HCT116 (cell line): ENCODE data around the gene FADD. TPM values are rescaled to one million over a fixed set of nuclear protein-coding genes. Genes with fewer than 3 reads are reported as not detected.

Experiments
- ATAC-seq: fragments of 200-7000 bp; cut with Tn5 transposase; 2 replicates; pipeline ENCODE4 v1.9.1; 2020; ENCODE audit warnings: mild to moderate bottlenecking, moderate library complexity
- BruUV-seq: library from RNA; stranded (reverse); fragments of 400-500 nt; replicated peaks from 2 replicates; lab custom pipeline; 2021; lab: Mats Ljungman, UMichigan
- CTCF ChIA-PET: fragments of 300-600 bp; sonication (Branson Sonifier 250); formaldehyde crosslinking; loops from one replicate; lab custom pipeline; 2021; ENCODE audit warnings: antibody characterized with exemption; lab: Charles Lee
- POLR2A ChIA-PET: fragments of 300-600, 350-600 bp; sonication (Branson Sonifier 250); formaldehyde crosslinking; loops from one replicate; lab custom pipeline; 2021; ENCODE audit warnings: antibody characterized with exemption; lab: Charles Lee
- RAD21 ChIA-PET, 2 experiments: fragments of 300-600 bp; sonication (Branson Sonifier 250); formaldehyde crosslinking; loops; one replicate each; lab custom pipeline; 2023; ENCODE audit warnings: low total read pairs in 2 of 2; ENCODE audit not compliant: uncharacterized antibody in 2 of 2, unreplicated experiment in 2 of 2, low non-redundant PET in 1 of 2; lab: Charles Lee
- DNase-seq: peaks from one replicate; pipeline ENCODE4 v3.0.0-alpha.2; 2010; ENCODE audit warnings: low read depth, low spot score
- H2AFZ ChIP-seq: fragments of 200-600 bp; shearing (Covaris generic), sonication (generic); 2 replicates; pipeline ENCODE4 v1.6.1; 2017; ENCODE audit warnings: low read depth, mixed run types, mixed read lengths, antibody characterized with exemption, low read length; ENCODE audit not compliant: poor library complexity, severe bottlenecking
- H3K27ac ChIP-seq: 2 replicates; pipeline ENCODE4 v1.5.1; 2012; ENCODE audit warnings: low read depth, low read length
- H3K27me3 ChIP-seq: fragments of 200-600 bp; sonication (generic); 2 replicates; pipeline ENCODE4 v1.6.1; 2016; ENCODE audit warnings: mixed run types, low read length, mixed read lengths; ENCODE audit not compliant: insufficient read depth
- H3K36me3 ChIP-seq, 2 experiments: fragments of 200-500 bp in 1 of 2; fragments of 200-600 bp in 1 of 2; sonication (Bioruptor generic) in 1 of 2; sonication (generic) in 1 of 2; 2 replicates each; pipeline versions ENCODE4 v1.5.1 to v1.6.1; 2014 to 2016; ENCODE audit warnings: low read length in 2 of 2, inconsistent platforms in 1 of 2, mixed read lengths in 1 of 2, mixed run types in 1 of 2; ENCODE audit not compliant: insufficient read depth in 2 of 2, control insufficient read depth in 1 of 2
- H3K4me1 ChIP-seq, 2 experiments: fragments of 200-600 bp in 1 of 2; sonication (generic) in 1 of 2; 2 replicates each; pipeline versions ENCODE4 v1.5.1 to v1.6.1; 2012 to 2017; ENCODE audit warnings: low read length in 2 of 2, inconsistent platforms in 1 of 2, mild to moderate bottlenecking in 1 of 2, mixed read lengths in 1 of 2, mixed run types in 1 of 2, moderate library complexity in 1 of 2; ENCODE audit not compliant: insufficient read depth in 2 of 2, control insufficient read depth in 1 of 2
- H3K4me2 ChIP-seq: fragments of 200-600 bp; sonication (generic); 2 replicates; pipeline ENCODE4 v1.6.1; 2017; ENCODE audit warnings: mixed run types, low read length, mixed read lengths
- H3K4me3 ChIP-seq, 2 experiments: fragments of 200-600 bp in 1 of 2; sonication (generic) in 1 of 2; replicated peaks in 1 of 2; 2 replicates each; pipeline ENCODE4 v1.5.1; 2011 to 2016; ENCODE audit warnings: low read length in 2 of 2, control low read depth in 1 of 2, low read depth in 1 of 2, mild to moderate bottlenecking in 1 of 2, mixed read lengths in 1 of 2, mixed run types in 1 of 2
- H3K79me2 ChIP-seq: fragments of 200-600 bp; sonication (generic); 2 replicates; pipeline ENCODE4 v1.6.1; 2017; ENCODE audit warnings: mild to moderate bottlenecking, mixed run types, low read length, moderate library complexity, mixed read lengths; ENCODE audit not compliant: insufficient read depth
- H3K9ac ChIP-seq: fragments of 200-600 bp; sonication (generic); 2 replicates; pipeline ENCODE4 v1.6.1; 2016; ENCODE audit warnings: low read length, mixed read lengths
- H3K9me2 ChIP-seq: fragments of 200-600 bp; sonication (generic), shearing (Covaris generic); 2 replicates; pipeline ENCODE4 v1.6.1; 2017; ENCODE audit warnings: mixed run types, mild to moderate bottlenecking, moderate library complexity; ENCODE audit not compliant: insufficient read depth
- H3K9me3 ChIP-seq, 2 experiments: fragments of 200-500 bp in 1 of 2; fragments of 200-600 bp in 1 of 2; sonication (Bioruptor generic) in 1 of 2; sonication (generic) in 1 of 2; 2 replicates each; pipeline ENCODE4 v1.6.1; 2014 to 2017; ENCODE audit warnings: low read length in 2 of 2, mixed read lengths in 2 of 2, inconsistent platforms in 1 of 2, low read depth in 1 of 2, mild to moderate bottlenecking in 1 of 2, mixed run types in 1 of 2, moderate library complexity in 1 of 2; ENCODE audit not compliant: control insufficient read depth in 1 of 2, insufficient read depth in 1 of 2
- H4K20me1 ChIP-seq: fragments of 200-600 bp; sonication (generic), shearing (Covaris generic); 2 replicates; pipeline ENCODE4 v1.6.1; 2017; ENCODE audit warnings: mixed run types, mild to moderate bottlenecking, moderate library complexity; ENCODE audit not compliant: insufficient read depth
- CEBPB ChIP-seq: IDR thresholded peaks from 2 replicates; pipeline ENCODE4 v1.6.1; 2012; ENCODE audit warnings: low read depth
- EGR1 ChIP-seq: IDR thresholded peaks from 2 replicates; pipeline ENCODE4 v1.6.1; 2012; ENCODE audit warnings: low read depth
- ELF1 ChIP-seq: IDR thresholded peaks from 2 replicates; pipeline ENCODE4 v1.6.1; 2012; ENCODE audit warnings: low read depth, borderline replicate concordance
- FOSL1 ChIP-seq: IDR thresholded peaks from 2 replicates; pipeline ENCODE4 v1.6.1; 2012; ENCODE audit warnings: low read depth
- JUND ChIP-seq: IDR thresholded peaks from 2 replicates; pipeline ENCODE4 v1.6.1; 2012
- POLR2A ChIP-seq: IDR thresholded peaks from 2 replicates; pipeline ENCODE4 v1.7.0; 2011; ENCODE audit warnings: borderline replicate concordance; ENCODE audit not compliant: insufficient read depth, insufficient read length; ENCODE audit errors: extremely low read depth
- RAD21 ChIP-seq: IDR thresholded peaks from 2 replicates; pipeline ENCODE4 v1.6.1; 2012; ENCODE audit warnings: low read depth, mild to moderate bottlenecking
- REST ChIP-seq: IDR thresholded peaks from 2 replicates; pipeline ENCODE4 v1.6.1; 2012; ENCODE audit warnings: low read depth
- SIN3A ChIP-seq: IDR thresholded peaks from 2 replicates; pipeline ENCODE4 v1.6.1; 2012; ENCODE audit warnings: low read depth
- SRF ChIP-seq: IDR thresholded peaks from 2 replicates; pipeline ENCODE4 v1.6.1; 2012; ENCODE audit warnings: low read depth
- ZBTB33 ChIP-seq: IDR thresholded peaks from 2 replicates; pipeline ENCODE4 v1.6.1; 2011; ENCODE audit warnings: mild to moderate bottlenecking, low read length, moderate library complexity; ENCODE audit not compliant: insufficient replicate concordance; ENCODE audit errors: extremely low read depth
- ZNF274 ChIP-seq: fragments of 200-500 bp; sonication (Bioruptor generic); IDR thresholded peaks from 2 replicates; pipeline ENCODE4 v1.6.1; 2014; ENCODE audit warnings: mild to moderate bottlenecking, low read depth, low read length, inconsistent platforms
- intact Hi-C: fragments of 100-400 bp; cut with micrococcal nuclease; formaldehyde crosslinking; loops from 2 replicates; pipeline ENCODE4 v1.10.0; 2022
- total RNA-seq: library from RNA; stranded (reverse); gene quantifications from one replicate; pipeline ENCODE4 v1.2.1, GENCODE V29; 2021; ENCODE audit not compliant: unreplicated experiment
- TF ChIP-seq, protein P1 (sequence below): IDR thresholded peaks from 2 replicates; pipeline ENCODE4 v1.6.1; 2012

FADD gene
- total RNA-seq, 1 experiment from 2014 or later: 26.7 TPM

DNA sequence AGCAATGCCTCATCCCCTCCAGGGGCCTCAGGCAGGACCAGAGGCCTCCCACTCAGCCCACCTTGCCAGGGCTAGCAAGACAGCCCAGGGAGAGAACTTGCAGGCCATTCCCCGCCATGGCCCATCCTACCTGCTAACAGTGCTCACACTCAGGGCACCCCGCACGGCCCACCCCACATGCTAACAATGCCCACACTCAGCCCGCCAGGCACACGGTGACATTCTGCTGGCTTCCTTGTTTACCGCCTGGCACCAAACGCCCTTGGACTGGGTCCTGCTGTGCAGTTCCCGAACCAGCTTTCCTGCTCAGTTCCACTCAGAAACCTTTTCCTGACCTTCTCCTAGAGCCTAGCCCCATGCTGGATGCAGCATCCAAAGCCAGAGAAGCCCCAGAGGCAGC is 33.5 kb upstream of the FADD start:
- Histone ChIP-seq H3K4me3 (no peak overlapping the region), H3K4me1 (no peaks in the 10 kb centered on the region), H3K9ac (no peak overlapping the region), H3K36me3 (peaks cover 0 to 3% of the 10 kb centered on the region in 2 experiments; a peak in 1 of 4 replicates), H3K9me3 (no peaks in the 10 kb centered on the region), H2AFZ (no peak overlapping the region), H4K20me1 (no peaks in the 10 kb centered on the region), H3K9me2 (no peaks in the 10 kb centered on the region), H3K27ac (no peak overlapping the region), H3K27me3 (no peaks in the 10 kb centered on the region), H3K4me2 (no peak overlapping the region), H3K79me2 (no peaks in the 10 kb centered on the region)
- DNase-seq: no peak
- no TSS peak for BruUV-seq
- intact Hi-C loops: no loop called here
- TF ChIP-seq ZBTB33: no peak
- POLR2A ChIA-PET: no interaction called here
- no peak for ATAC-seq
- CTCF ChIA-PET: no interaction called here
- RAD21 ChIA-PET: no interaction called here

GRCh38 chr11:70170596-70171210 is 32.4 kb upstream of the FADD start:
- Histone ChIP-seq H3K4me2 (no peak overlapping the region), H2AFZ (no peak overlapping the region), H3K4me3 (no peak overlapping the region), H3K79me2 (no peaks in the 10 kb centered on the region), H3K9me2 (no peaks in the 10 kb centered on the region), H3K4me1 (no peaks in the 10 kb centered on the region), H3K36me3 (peaks cover 0 to 3% of the 10 kb centered on the region in 2 experiments; a peak in 1 of 4 replicates), H3K27ac (no peak overlapping the region), H3K9ac (no peak overlapping the region), H3K27me3 (no peaks in the 10 kb centered on the region), H4K20me1 (no peaks in the 10 kb centered on the region), H3K9me3 (no peaks in the 10 kb centered on the region)
- ChIA-PET RAD21 (no interaction called here), POLR2A (no interaction called here), CTCF (no interaction called here)
- no TSS peak for BruUV-seq
- DNase-seq: no peak
- intact Hi-C loops: no loop called here
- ATAC-seq: no peak
- TF ChIP-seq SRF (no peak), REST (no peak), POLR2A (no peak), RAD21 (no peak), JUND (no peak), CEBPB (no peak), EGR1 (no peak), FOSL1 (no peak), ZNF274 (no peak), SIN3A (no peak), ELF1 (no peak), ZBTB33 (no peak)
- TF ChIP-seq, protein P1, sequence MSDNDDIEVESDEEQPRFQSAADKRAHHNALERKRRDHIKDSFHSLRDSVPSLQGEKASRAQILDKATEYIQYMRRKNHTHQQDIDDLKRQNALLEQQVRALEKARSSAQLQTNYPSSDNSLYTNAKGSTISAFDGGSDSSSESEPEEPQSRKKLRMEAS: no peak
